Small intestine (tissue), 7 donors: Measurements from ENCODE around the gene SLC16A1. TPM values are rescaled to one million over a fixed set of nuclear protein-coding genes. Genes with fewer than 3 reads are reported as not detected.

Source experiments
- DNase-seq, 2 donors: peaks; one replicate each; pipeline versions ENCODE4 v3.0.0 to v3.0.0-alpha.2; 2013
- FAIRE-seq: peaks from 2 replicates; lab custom pipeline; 2012; peaks lifted over from hg19 to GRCh38; lab: Jason Lieb, UNC
- H3K27ac ChIP-seq, 3 donors: one replicate each; pipeline ENCODE4 v1.5.1; 2013; ENCODE audit warnings: low read length in 2 of 3, mild to moderate bottlenecking in 2 of 3, control low read depth in 1 of 3, inconsistent platforms in 1 of 3, low read depth in 1 of 3, moderate library complexity in 1 of 3
- H3K27me3 ChIP-seq, 3 donors: one replicate each; pipeline ENCODE4 v1.6.1; 2013; ENCODE audit warnings: low read length in 3 of 3, inconsistent platforms in 1 of 3; ENCODE audit not compliant: control insufficient read depth in 3 of 3, insufficient read depth in 3 of 3
- H3K36me3 ChIP-seq, 3 donors: one replicate each; pipeline ENCODE4 v1.6.1; 2013; ENCODE audit warnings: low read length in 3 of 3, inconsistent platforms in 1 of 3, low read depth in 1 of 3, mild to moderate bottlenecking in 1 of 3, moderate library complexity in 1 of 3; ENCODE audit not compliant: control insufficient read depth in 3 of 3, insufficient read depth in 2 of 3
- H3K4me1 ChIP-seq, 3 donors: one replicate each; pipeline ENCODE4 v1.6.1; 2013; ENCODE audit warnings: low read length in 2 of 3, inconsistent platforms in 1 of 3, low read depth in 1 of 3, mild to moderate bottlenecking in 1 of 3, moderate library complexity in 1 of 3; ENCODE audit not compliant: control insufficient read depth in 3 of 3, insufficient read depth in 2 of 3
- H3K4me3 ChIP-seq, 3 donors: one replicate each; pipeline ENCODE4 v1.5.1; 2013; ENCODE audit warnings: low read length in 3 of 3, control low read depth in 1 of 3, inconsistent platforms in 1 of 3, low read depth in 1 of 3, mild to moderate bottlenecking in 1 of 3, moderate library complexity in 1 of 3
- H3K9me3 ChIP-seq, 2 donors: one replicate each; pipeline ENCODE4 v1.6.1; 2013; ENCODE audit warnings: low read depth in 1 of 2, low read length in 1 of 2; ENCODE audit not compliant: control insufficient read depth in 2 of 2, insufficient read depth in 1 of 2
- WGBS, 3 donors: extraction: QIAGEN DNeasy Blood & Tissue Kit; methylation state at CpG; one replicate each; pipeline ENCODE4 v1.1.7; 2013; 5-methylcytosine and 5-hydroxymethylcytosine counted together
- polyA plus RNA-seq, 4 donors: library from polyadenylated mRNA; stranded (reverse) in 3 of 4; unstranded in 1 of 4; fragments of 200-250 nt in 3 of 4; fragments of 120-200 nt in 1 of 4; gene quantifications; one replicate each; pipeline versions ENCODE4 v1.2.1 to v1.2.3, GENCODE V29; 2013
- donor health status: healthy with polysubstance abuse.
- donor health status: control.
- donor health status: control.
- donor health status: Bipolar disorder and iron deficiency.
- donor health status: healthy.

SLC16A1 gene
- polyA plus RNA-seq, 4 donors: 6.8 to 29.9 (median 14.6) TPM

- WGBS, 3 donors: 8 to 34% (median 32%) methylated on average over 8 of the region's 8 CpGs
- Histone ChIP-seq H3K4me1 (peaks cover 2 to 33% (median 9%) of the 10 kb centered on the region in 3 donors), H3K27me3 (no peaks in the 10 kb centered on the region), H3K36me3 (peaks cover 0 to 2% (median 0%) of the 10 kb centered on the region in 3 donors), H3K9me3 (no peaks in the 10 kb centered on the region), H3K27ac (peak overlapping the region; percentile 93 to 98 (median 94)), H3K4me3 (peak overlapping the region in 2 of 3 donors; percentile 7 to 23)
- DNase-seq: peak; percentile 79 to 90
- no peak for FAIRE-seq
Observed at GRCh38 chr1:112905395-112906149, 50.4 kb downstream of the SLC16A1 start.

GRCh38 chr1:112904831-112905261 lies 51.1 kb downstream of the SLC16A1 start:
- 12 to 50% (median 36%) methylated on average over 4 of the region's 4 CpGs for WGBS, 3 donors
- FAIRE-seq (no peak), DNase-seq (peak; percentile 90 to 96)
- Histone ChIP-seq H3K27ac (peak overlapping the region; percentile 67 to 93 (median 75)), H3K36me3 (peaks cover 0 to 2% (median 0%) of the 10 kb centered on the region in 3 donors), H3K27me3 (no peaks in the 10 kb centered on the region), H3K4me1 (peaks cover 2 to 33% (median 9%) of the 10 kb centered on the region in 3 donors), H3K9me3 (no peaks in the 10 kb centered on the region), H3K4me3 (no peak overlapping the region)

GRCh38 chr1:112904071-112904830 lies 51.7 kb downstream of the SLC16A1 start:
- WGBS, 3 donors: 17 to 35% (median 27%) methylated on average over 5 of the region's 5 CpGs
- peaks cover 2 to 33% (median 9%) of the 10 kb centered on the region in 3 donors for H3K4me1 ChIP-seq
- H3K27me3 ChIP-seq: no peaks in the 10 kb centered on the region
- no peaks in the 10 kb centered on the region for H3K9me3 ChIP-seq
- H3K27ac ChIP-seq: peak overlapping the region; percentile 67 to 93 (median 75)
- H3K4me3 ChIP-seq: no peak overlapping the region
- peaks cover 0 to 2% (median 0%) of the 10 kb centered on the region in 3 donors for H3K36me3 ChIP-seq
- FAIRE-seq (no peak), DNase-seq (peak; percentile 31 to 62)

- Histone ChIP-seq H3K27me3 (no peaks in the 10 kb centered on the region), H3K9me3 (no peaks in the 10 kb centered on the region), H3K4me3 (no peak overlapping the region), H3K36me3 (no peaks in the 10 kb centered on the region), H3K27ac (no peak overlapping the region), H3K4me1 (peaks cover 2 to 33% (median 9%) of the 10 kb centered on the region in 3 donors)
- DNase-seq (no peak), FAIRE-seq (no peak)
Observed at GRCh38 chr1:112902221-112902620, 53.8 kb downstream of the SLC16A1 start.

GRCh38 chr1:112901387-112901786 lies 54.6 kb downstream of the SLC16A1 start:
- WGBS, 3 donors: 35 to 71% (median 55%) methylated on average over 2 of the region's 2 CpGs
- FAIRE-seq: no peak
- Histone ChIP-seq H3K27me3 (no peaks in the 10 kb centered on the region), H3K4me3 (no peak overlapping the region), H3K4me1 (peaks cover 2 to 28% (median 9%) of the 10 kb centered on the region in 3 donors), H3K36me3 (no peaks in the 10 kb centered on the region), H3K27ac (no peak overlapping the region), H3K9me3 (peaks cover 0 to 2% of the 10 kb centered on the region in 2 donors)
- DNase-seq: no peak

- FAIRE-seq: no peak
- DNase-seq: no peak
- peaks cover 0 to 36% of the 10 kb centered on the region in 2 donors for H3K9me3 ChIP-seq
- no peaks in the 10 kb centered on the region for H3K27me3 ChIP-seq
- H3K36me3 ChIP-seq: no peaks in the 10 kb centered on the region
- no peak overlapping the region for H3K27ac ChIP-seq
- H3K4me1 ChIP-seq: no peaks in the 10 kb centered on the region
- H3K4me3 ChIP-seq: no peak overlapping the region
Observed at GRCh38 chr1:112896783-112897182, 59.2 kb downstream of the SLC16A1 start.

GRCh38 chr1:112894561-112895011 lies 61.4 kb downstream of the SLC16A1 start:
- Histone ChIP-seq H3K27me3 (no peaks in the 10 kb centered on the region), H3K9me3 (peaks cover 0 to 36% of the 10 kb centered on the region in 2 donors), H3K4me3 (no peak overlapping the region), H3K36me3 (no peaks in the 10 kb centered on the region), H3K27ac (no peak overlapping the region), H3K4me1 (no peaks in the 10 kb centered on the region)
- DNase-seq (no peak), FAIRE-seq (no peak)
- 93 to 98% (median 96%) methylated on average over 33 to 35 of the region's 35 CpGs for WGBS, 3 donors

GRCh38 chr1:112894010-112894292 lies 62.0 kb downstream of the SLC16A1 start:
- WGBS, 3 donors: 94 to 97% (median 96%) methylated on average over 3 of the region's 3 CpGs

More at GRCh38 chr1:112894010-112894292, 62.0 kb downstream of the SLC16A1 start:
- no peaks in the 10 kb centered on the region for H3K27me3 ChIP-seq
- no peak overlapping the region for H3K27ac ChIP-seq
- H3K4me1 ChIP-seq: no peaks in the 10 kb centered on the region
- H3K9me3 ChIP-seq: peaks cover 0 to 36% of the 10 kb centered on the region in 2 donors
- DNase-seq: no peak
- FAIRE-seq: no peak
- H3K4me3 ChIP-seq: no peak overlapping the region
- H3K36me3 ChIP-seq: no peaks in the 10 kb centered on the region
